ENCODE measurements around the gene ZG16B.

The ZG16B gene

GRCh38 chr16:2829501-2830354 lies at the start of gene ZG16B:
Gene ZG16B, plus strand, starts transcription at chr16:2830303. Its CDS starts 139 bp downstream, at chr16:2830442.
- DNase-seq (ENCODE audit: low read depth in 3 of 3) = no peak

- no peak for DNase-seq (ENCODE audit: low read depth in 3 of 3)
These were observed 47.3 kb upstream of the ZG16B start for GRCh38 chr16:2782583-2783351.

GRCh38 chr16:2783581-2784357 lies 46.3 kb upstream of the ZG16B start:
- no peak for DNase-seq (ENCODE audit: low read depth in 3 of 3)

- no peak for DNase-seq (ENCODE audit: low read depth in 3 of 3)
These were observed 45.6 kb upstream of the ZG16B start for GRCh38 chr16:2784358-2785100.

- DNase-seq (ENCODE audit: low read depth in 3 of 3) = peak in 1 of 3 experiments; percentile 56
These were observed 44.8 kb upstream of the ZG16B start for GRCh38 chr16:2785101-2785991.

GRCh38 chr16:2786061-2786825 lies 43.9 kb upstream of the ZG16B start:
- no peak for DNase-seq (ENCODE audit: low read depth in 3 of 3)

GRCh38 chr16:2786826-2787151 lies 43.3 kb upstream of the ZG16B start:
- no peak for DNase-seq (ENCODE audit: low read depth in 3 of 3)

- DNase-seq (ENCODE audit: low read depth in 3 of 3) = no peak
These were observed 42.7 kb upstream of the ZG16B start, which contains the start of gene PRSS33 for GRCh38 chr16:2787406-2787805. Gene PRSS33, minus strand, starts transcription at chr16:2787560. Its CDS starts 1,013 bp downstream, at chr16:2786547.

- DNase-seq (ENCODE audit: low read depth in 3 of 3) = no peak
These were observed 42.1 kb upstream of the ZG16B start for GRCh38 chr16:2787961-2788360.

GRCh38 chr16:2790631-2791030 lies 39.5 kb upstream of the ZG16B start:
- DNase-seq (ENCODE audit: low read depth in 3 of 3) = no peak

- DNase-seq (ENCODE audit: low read depth in 3 of 3) = no peak
These were observed 38.9 kb upstream of the ZG16B start for GRCh38 chr16:2791174-2791573.

- no peak for DNase-seq (ENCODE audit: low read depth in 3 of 3)
These were observed 37.2 kb upstream of the ZG16B start for GRCh38 chr16:2792940-2793339.

- no peak for DNase-seq (ENCODE audit: low read depth in 3 of 3)
These were observed 34.5 kb upstream of the ZG16B start for GRCh38 chr16:2795395-2796143.

- DNase-seq (ENCODE audit: low read depth in 3 of 3) = no peak
These were observed 31.3 kb upstream of the ZG16B start for GRCh38 chr16:2798723-2799204.

- no peak for DNase-seq (ENCODE audit: low read depth in 3 of 3)
These were observed 30.8 kb upstream of the ZG16B start for GRCh38 chr16:2799205-2799858.

- DNase-seq (ENCODE audit: low read depth in 3 of 3) = no peak
These were observed 30.3 kb upstream of the ZG16B start for GRCh38 chr16:2799859-2800226.

- no peak for DNase-seq (ENCODE audit: low read depth in 3 of 3)
These were observed 26.4 kb upstream of the ZG16B start for GRCh38 chr16:2803545-2804195.

- DNase-seq (ENCODE audit: low read depth in 3 of 3) = no peak
These were observed 25.4 kb upstream of the ZG16B start for GRCh38 chr16:2804728-2805127.

All from stimulated activated CD4-positive, alpha-beta T cell treated with anti-CD3 and anti-CD28 coated beads, TNF-alpha, amount 100 ng/mL, for 24 hours (primary cell).